ENCODE data around the gene RELCH. TPM values are rescaled to one million over a fixed set of nuclear protein-coding genes. Genes with fewer than 3 reads are reported as not detected.

RELCH gene
- total RNA-seq, 2 donors from 2014 or later: 11.1 to 16.7 TPM

GRCh38 chr18:62343316-62343715 lies 156.3 kb downstream of the RELCH start:
- TF ChIP-seq CTCF (IDR thresholded peaks at IDR 0.05): no peak
- Histone ChIP-seq H3K27ac (no peak overlapping the region), H3K36me3 (no peaks in the 10 kb centered on the region), H3K4me1 (no peaks in the 10 kb centered on the region), H3K4me3 (no peak overlapping the region), H3K9me3 (no peaks in the 10 kb centered on the region), H3K27me3 (no peaks in the 10 kb centered on the region)
- DNase-seq (ENCODE audit: low spot score): no peak

GRCh38 chr18:62345909-62346308 lies 158.9 kb downstream of the RELCH start:
- Histone ChIP-seq H3K27ac (no peak overlapping the region), H3K36me3 (no peaks in the 10 kb centered on the region)

GRCh38 chr18:62346333-62347088 lies 159.5 kb downstream of the RELCH start:
- Histone ChIP-seq H3K9me3 (no peaks in the 10 kb centered on the region), H3K36me3 (no peaks in the 10 kb centered on the region), H3K4me1 (no peaks in the 10 kb centered on the region), H3K4me3 (no peak overlapping the region), H3K27me3 (no peaks in the 10 kb centered on the region), H3K27ac (no peak overlapping the region)
- no peak for TF ChIP-seq CTCF (IDR thresholded peaks at IDR 0.05)
- DNase-seq (ENCODE audit: low spot score): no peak

More at GRCh38 chr18:62345909-62346308, 158.9 kb downstream of the RELCH start:
- H3K4me1 ChIP-seq: no peaks in the 10 kb centered on the region
- H3K27me3 ChIP-seq: no peaks in the 10 kb centered on the region
- no peak overlapping the region for H3K4me3 ChIP-seq
- no peak for TF ChIP-seq CTCF (IDR thresholded peaks at IDR 0.05)
- no peaks in the 10 kb centered on the region for H3K9me3 ChIP-seq
- DNase-seq (ENCODE audit: low spot score): no peak

GRCh38 chr18:62347089-62347506 lies 160.0 kb downstream of the RELCH start:
- Histone ChIP-seq H3K36me3 (no peaks in the 10 kb centered on the region), H3K27me3 (no peaks in the 10 kb centered on the region), H3K4me1 (no peaks in the 10 kb centered on the region), H3K9me3 (no peaks in the 10 kb centered on the region), H3K27ac (no peak overlapping the region), H3K4me3 (no peak overlapping the region)
- TF ChIP-seq CTCF (IDR thresholded peaks at IDR 0.05): no peak
- DNase-seq (ENCODE audit: low spot score): no peak

- no peak for TF ChIP-seq CTCF (IDR thresholded peaks at IDR 0.05)
- no peak for DNase-seq (ENCODE audit: low spot score)
- no peaks in the 10 kb centered on the region for H3K4me1 ChIP-seq
- H3K9me3 ChIP-seq: no peaks in the 10 kb centered on the region
- no peaks in the 10 kb centered on the region for H3K27me3 ChIP-seq
- H3K4me3 ChIP-seq: no peak overlapping the region
- H3K36me3 ChIP-seq: no peaks in the 10 kb centered on the region
- no peak overlapping the region for H3K27ac ChIP-seq
Measured at GRCh38 chr18:62348474-62348873, 161.4 kb downstream of the RELCH start.

- Histone ChIP-seq H3K27ac (no peak overlapping the region), H3K4me3 (no peak overlapping the region), H3K36me3 (no peaks in the 10 kb centered on the region), H3K27me3 (no peaks in the 10 kb centered on the region), H3K9me3 (no peaks in the 10 kb centered on the region), H3K4me1 (no peaks in the 10 kb centered on the region)
- no peak for TF ChIP-seq CTCF (IDR thresholded peaks at IDR 0.05)
- no peak for DNase-seq (ENCODE audit: low spot score)
Measured at GRCh38 chr18:62353170-62353569, 166.1 kb downstream of the RELCH start.

All from right atrium auricular region (tissue), 2 donors.